Stomach (tissue), 4 donors: ENCODE results near the gene COA3.

Experiments used
- CTCF ChIP-seq, 7 experiments: fragments of 450-650 bp in 4 of 7; fragments of 200-600 bp in 3 of 7; sonication (generic) in 3 of 7; IDR thresholded peaks; one replicate each; pipeline ENCODE4 v1.5.1; 2016 to 2019; ENCODE audit warnings: antibody characterized with exemption in 7 of 7, control low read depth in 2 of 7, mild to moderate bottlenecking in 1 of 7
- POLR2A ChIP-seq, 4 donors: fragments of 450-650 bp; IDR thresholded peaks; one replicate each; pipeline ENCODE4 v1.6.1; 2016; ENCODE audit warnings: antibody characterized with exemption in 4 of 4, control low read depth in 2 of 4, mild to moderate bottlenecking in 1 of 4, moderate library complexity in 1 of 4

DNA sequence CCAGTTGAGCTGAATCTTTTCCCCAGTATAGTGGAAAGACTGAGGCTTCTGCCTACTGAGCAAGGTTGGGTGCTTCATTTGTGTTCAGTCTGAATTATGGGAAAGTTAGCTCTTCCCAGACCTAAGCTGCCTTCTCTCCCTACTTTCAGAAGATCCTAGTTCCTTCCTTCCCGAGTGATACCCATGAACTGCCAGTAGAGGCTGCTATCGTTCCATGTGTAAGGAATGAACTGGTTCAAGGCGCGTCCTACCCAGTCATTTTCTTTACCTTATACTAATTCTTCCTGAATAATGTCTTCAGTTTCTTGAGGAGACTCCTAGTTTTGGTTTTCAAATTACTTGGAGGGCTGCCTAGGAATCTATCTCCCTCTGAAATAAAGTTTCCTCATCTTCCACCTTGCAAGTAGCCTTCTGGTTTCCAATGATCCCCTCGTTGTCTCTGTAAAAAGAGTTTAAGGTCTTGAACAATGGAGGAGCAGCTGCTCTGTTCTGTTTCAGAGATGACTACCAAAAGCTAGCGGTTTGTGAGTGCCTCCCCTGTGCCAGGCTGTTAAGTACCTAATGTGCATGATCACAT, 44.9 kb upstream of the COA3 start:
- TF ChIP-seq POLR2A (IDR thresholded peaks at IDR 0.05) (no peak), CTCF (IDR thresholded peaks at IDR 0.05) (peak in 5 of 7 experiments; percentile 81 to 96 (median 86))
